GM23248 (cell line): Measurements from ENCODE around the gene SVEP1. TPM values are rescaled to one million over a fixed set of nuclear protein-coding genes. Genes with fewer than 3 reads are reported as not detected.

ENCODE experiments used
- DNase-seq: peaks from one replicate; pipeline ENCODE4 v3.0.0-alpha.2; 2015
- H2AFZ ChIP-seq: fragments of 200-600 bp; sonication (generic); 2 replicates; pipeline ENCODE4 v1.6.1; 2016; ENCODE audit warnings: antibody characterized with exemption
- H3F3A ChIP-seq: fragments of 200-600 bp; sonication (generic); 2 replicates; pipeline ENCODE4 v1.6.1; 2016; ENCODE audit warnings: mild to moderate bottlenecking, antibody characterized with exemption, mixed run types; ENCODE audit not compliant: insufficient read depth
- H3K27ac ChIP-seq: fragments of 200-600 bp; sonication (generic); 2 replicates; pipeline ENCODE4 v1.5.1; 2016; ENCODE audit warnings: mild to moderate bottlenecking
- H3K27me3 ChIP-seq: fragments of 200-600 bp; sonication (generic); replicated peaks from 2 replicates; pipeline ENCODE4 v1.6.1; 2016; ENCODE audit warnings: mild to moderate bottlenecking; ENCODE audit not compliant: insufficient read depth
- H3K36me3 ChIP-seq: fragments of 200-600 bp; sonication (generic); 2 replicates; pipeline ENCODE4 v1.6.1; 2016; ENCODE audit warnings: low read depth, mild to moderate bottlenecking
- H3K4me1 ChIP-seq: fragments of 200-600 bp; sonication (generic); 2 replicates; pipeline ENCODE4 v1.6.1; 2016; ENCODE audit warnings: mild to moderate bottlenecking; ENCODE audit not compliant: insufficient read depth
- H3K4me2 ChIP-seq: fragments of 200-600 bp; sonication (generic); one replicate; pipeline ENCODE4 v1.6.1; 2016; ENCODE audit warnings: mild to moderate bottlenecking; ENCODE audit not compliant: unreplicated experiment
- H3K4me3 ChIP-seq: fragments of 200-600 bp; sonication (generic); 2 replicates; pipeline ENCODE4 v1.5.1; 2016; ENCODE audit warnings: mild to moderate bottlenecking
- H3K79me2 ChIP-seq: fragments of 200-600 bp; sonication (generic); 2 replicates; pipeline ENCODE4 v1.6.1; 2016; ENCODE audit warnings: mild to moderate bottlenecking; ENCODE audit not compliant: insufficient read depth
- H3K9ac ChIP-seq: fragments of 200-600 bp; sonication (generic); 2 replicates; pipeline ENCODE4 v1.6.1; 2016; ENCODE audit warnings: mild to moderate bottlenecking
- H3K9me2 ChIP-seq: fragments of 200-600 bp; sonication (generic); 2 replicates; pipeline ENCODE4 v1.6.1; 2016; ENCODE audit warnings: mixed run types, mild to moderate bottlenecking, moderate library complexity; ENCODE audit not compliant: insufficient read depth
- H3K9me3 ChIP-seq: fragments of 200-600 bp; sonication (generic); one replicate; pipeline ENCODE4 v1.6.1; 2017; ENCODE audit warnings: low read depth
- H4K20me1 ChIP-seq: fragments of 200-600 bp; sonication (generic); 2 replicates; pipeline ENCODE4 v1.6.0; 2016; ENCODE audit not compliant: insufficient read depth
- EZH2 ChIP-seq: fragments of 200-600 bp; sonication (generic); IDR thresholded peaks from 2 replicates; pipeline ENCODE4 v1.6.1; 2018; ENCODE audit warnings: antibody characterized with exemption, mild to moderate bottlenecking; ENCODE audit not compliant: insufficient read depth, poor library complexity, severe bottlenecking
- EZH2phosphoT487 ChIP-seq: fragments of 200-600 bp; sonication (generic); IDR thresholded peaks from 2 replicates; pipeline ENCODE4 v1.6.1; 2018; ENCODE audit warnings: antibody characterized with exemption, moderate library complexity, mild to moderate bottlenecking, low read depth; ENCODE audit not compliant: insufficient read depth
- WGBS, 2 experiments: methylation state at CpG; one replicate each; pipeline ENCODE4 v1.1.6; 2015 to 2017; ENCODE audit warnings: low lambda C conversion rate in 2 of 2, low coverage in 1 of 2; ENCODE audit errors: missing lambda C conversion rate in 2 of 2; 5-methylcytosine and 5-hydroxymethylcytosine counted together
- in situ Hi-C: fragments of 300-500 bp; cut with MboI; formaldehyde crosslinking; loops from 2 replicates; pipeline ENCODE4 v1.15.0; 2020
- polyA plus RNA-seq: library from polyadenylated mRNA; unstranded; fragments of >200 nt; fragmentation: Nextera tagmentation; extraction: Ambion mirVana; gene quantifications from 2 replicates; pipeline ENCODE4 v1.2.1, GENCODE V29; 2016
- total RNA-seq: library from RNA; depleted of rRNA; stranded (reverse); fragments of >200 nt; shearing (Covaris generic); gene quantifications from 2 replicates; pipeline ENCODE4 v1.2.3, GENCODE V29; 2014

The SVEP1 gene
- total and polyA plus RNA-seq, 2 experiments from 2014 or later, result 13.6 to 47.3 TPM

GRCh38 chr9:110512817-110513216, 66.7 kb downstream of the SVEP1 start:
- H3K4me2 ChIP-seq, result no peak overlapping the region
- in situ Hi-C loops, result no loop called here
- H3K4me1 ChIP-seq, result no peaks in the 10 kb centered on the region
- TF ChIP-seq EZH2phosphoT487 (no peak), EZH2 (no peak)
- no peak overlapping the region for H3K27ac ChIP-seq
- 96 to 97% methylated on average over 3 of the region's 3 CpGs for WGBS, 2 experiments
- H3K9me2 ChIP-seq, result no peaks in the 10 kb centered on the region
- no peaks in the 10 kb centered on the region for H3F3A ChIP-seq
- H3K9ac ChIP-seq, result no peak overlapping the region
- H4K20me1 ChIP-seq, result no peaks in the 10 kb centered on the region
- H3K27me3 ChIP-seq, result no peaks in the 10 kb centered on the region
- no peaks in the 10 kb centered on the region for H3K9me3 ChIP-seq
- no peak overlapping the region for H3K4me3 ChIP-seq
- H3K36me3 ChIP-seq, result peaks cover 47% of the 10 kb centered on the region
- no peak for DNase-seq
- H3K79me2 ChIP-seq, result no peaks in the 10 kb centered on the region
- H2AFZ ChIP-seq, result no peak overlapping the region

- H2AFZ ChIP-seq, result no peak overlapping the region
- 90 to 100% methylated on average over 1 of the region's 1 CpG for WGBS, 2 experiments
- H3K79me2 ChIP-seq, result no peaks in the 10 kb centered on the region
- H3F3A ChIP-seq, result no peaks in the 10 kb centered on the region
- TF ChIP-seq EZH2phosphoT487, result no peak
- TF ChIP-seq EZH2, result no peak
- 0 out of 2 replicates have a peak, but pooled peaks cover 3% of the 10 kb centered on the region for H4K20me1 ChIP-seq
- H3K9me3 ChIP-seq, result no peaks in the 10 kb centered on the region
- peaks cover 56% of the 10 kb centered on the region for H3K36me3 ChIP-seq
- in situ Hi-C loops, result no loop called here
- no peak overlapping the region for H3K9ac ChIP-seq
- H3K4me3 ChIP-seq, result no peak overlapping the region
- DNase-seq, result no peak
- H3K4me2 ChIP-seq, result no peak overlapping the region
- no peaks in the 10 kb centered on the region for H3K4me1 ChIP-seq
- no peak overlapping the region for H3K27ac ChIP-seq
- no peaks in the 10 kb centered on the region for H3K27me3 ChIP-seq
- H3K9me2 ChIP-seq, result no peaks in the 10 kb centered on the region
These were observed 69.7 kb downstream of the SVEP1 start for GRCh38 chr9:110509792-110510191.

GRCh38 chr9:110502842-110503241, 76.7 kb downstream of the SVEP1 start:
- Histone ChIP-seq H3K79me2 (no peaks in the 10 kb centered on the region), H3K9me3 (no peaks in the 10 kb centered on the region), H3K27ac (no peak overlapping the region), H3F3A (no peaks in the 10 kb centered on the region), H3K36me3 (peaks cover 42% of the 10 kb centered on the region), H3K4me2 (no peak overlapping the region), H3K4me1 (no peaks in the 10 kb centered on the region), H3K4me3 (no peak overlapping the region), H3K9ac (no peak overlapping the region), H3K27me3 (no peaks in the 10 kb centered on the region), H4K20me1 (0 out of 2 replicates have a peak, but pooled peaks cover 3% of the 10 kb centered on the region), H3K9me2 (no peaks in the 10 kb centered on the region), H2AFZ (no peak overlapping the region)
- in situ Hi-C loops, result no loop called here
- no peak for DNase-seq
- TF ChIP-seq EZH2phosphoT487 (no peak), EZH2 (no peak)
- 89 to 91% methylated on average over 3 of the region's 3 CpGs for WGBS, 2 experiments

GRCh38 chr9:110499608-110500007, 79.9 kb downstream of the SVEP1 start:
- 100% methylated on average over 1 of the region's 1 CpG for WGBS, 2 experiments
- no peak overlapping the region for H3K9ac ChIP-seq
- no peaks in the 10 kb centered on the region for H3F3A ChIP-seq
- no peaks in the 10 kb centered on the region for H4K20me1 ChIP-seq
- no peak overlapping the region for H3K4me3 ChIP-seq
- no peak for DNase-seq
- H3K9me3 ChIP-seq, result no peaks in the 10 kb centered on the region
- no peaks in the 10 kb centered on the region for H3K9me2 ChIP-seq
- TF ChIP-seq EZH2phosphoT487 (no peak), EZH2 (no peak)
- no peaks in the 10 kb centered on the region for H3K79me2 ChIP-seq
- no peak overlapping the region for H3K4me2 ChIP-seq
- H3K27ac ChIP-seq, result no peak overlapping the region
- H2AFZ ChIP-seq, result no peak overlapping the region
- H3K27me3 ChIP-seq, result no peaks in the 10 kb centered on the region
- peaks cover 59% of the 10 kb centered on the region for H3K36me3 ChIP-seq
- in situ Hi-C loops, result no loop called here
- H3K4me1 ChIP-seq, result no peaks in the 10 kb centered on the region

GRCh38 chr9:110487196-110487595, 92.3 kb downstream of the SVEP1 start:
- Histone ChIP-seq H3K9me3 (no peaks in the 10 kb centered on the region), H4K20me1 (no peaks in the 10 kb centered on the region), H3K4me1 (no peaks in the 10 kb centered on the region), H3K4me2 (no peak overlapping the region), H3K27me3 (no peaks in the 10 kb centered on the region), H3F3A (no peaks in the 10 kb centered on the region), H3K9me2 (no peaks in the 10 kb centered on the region), H3K27ac (no peak overlapping the region), H3K79me2 (no peaks in the 10 kb centered on the region), H3K36me3 (peaks cover 46% of the 10 kb centered on the region), H3K4me3 (no peak overlapping the region), H2AFZ (no peak overlapping the region), H3K9ac (no peak overlapping the region)
- no peak for DNase-seq
- in situ Hi-C loops, result no loop called here
- TF ChIP-seq EZH2, result no peak
- no peak for TF ChIP-seq EZH2phosphoT487
